Hepatocyte (in vitro differentiated cells): ENCODE results near the gene ERC2.

Experiments used
- EZH2 ChIP-seq: fragments of 200-600 bp; sonication (generic); IDR thresholded peaks from 2 replicates; pipeline ENCODE4 v1.6.1; 2016; ENCODE audit warnings: antibody characterized with exemption, mild to moderate bottlenecking, borderline replicate concordance
- EZH2phosphoT487 ChIP-seq: fragments of 200-600 bp; sonication (generic); IDR thresholded peaks from one replicate; pipeline ENCODE4 v1.6.1; 2018; ENCODE audit warnings: antibody characterized with exemption, mild to moderate bottlenecking, low read depth, moderate library complexity; ENCODE audit not compliant: unreplicated experiment, severe bottlenecking
- TF ChIP-seq, protein P1 (sequence below): fragments of 200-600 bp; sonication (generic); IDR thresholded peaks from 2 replicates; pipeline ENCODE4 v1.5.1; 2016; ENCODE audit warnings: antibody characterized with exemption, mild to moderate bottlenecking; ENCODE audit not compliant: poor library complexity

GRCh38 chr3:56413911-56414310 is 54.4 kb downstream of the ERC2 start:
- TF ChIP-seq, protein P1, sequence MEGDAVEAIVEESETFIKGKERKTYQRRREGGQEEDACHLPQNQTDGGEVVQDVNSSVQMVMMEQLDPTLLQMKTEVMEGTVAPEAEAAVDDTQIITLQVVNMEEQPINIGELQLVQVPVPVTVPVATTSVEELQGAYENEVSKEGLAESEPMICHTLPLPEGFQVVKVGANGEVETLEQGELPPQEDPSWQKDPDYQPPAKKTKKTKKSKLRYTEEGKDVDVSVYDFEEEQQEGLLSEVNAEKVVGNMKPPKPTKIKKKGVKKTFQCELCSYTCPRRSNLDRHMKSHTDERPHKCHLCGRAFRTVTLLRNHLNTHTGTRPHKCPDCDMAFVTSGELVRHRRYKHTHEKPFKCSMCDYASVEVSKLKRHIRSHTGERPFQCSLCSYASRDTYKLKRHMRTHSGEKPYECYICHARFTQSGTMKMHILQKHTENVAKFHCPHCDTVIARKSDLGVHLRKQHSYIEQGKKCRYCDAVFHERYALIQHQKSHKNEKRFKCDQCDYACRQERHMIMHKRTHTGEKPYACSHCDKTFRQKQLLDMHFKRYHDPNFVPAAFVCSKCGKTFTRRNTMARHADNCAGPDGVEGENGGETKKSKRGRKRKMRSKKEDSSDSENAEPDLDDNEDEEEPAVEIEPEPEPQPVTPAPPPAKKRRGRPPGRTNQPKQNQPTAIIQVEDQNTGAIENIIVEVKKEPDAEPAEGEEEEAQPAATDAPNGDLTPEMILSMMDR, result no peak
- no peak for TF ChIP-seq EZH2
- TF ChIP-seq EZH2phosphoT487, result no peak
